Left lung (tissue), 10 donors: ENCODE results near the gene ZDHHC5. TPM values are rescaled to one million over a fixed set of nuclear protein-coding genes. Genes with fewer than 3 reads are reported as not detected.
A peak's percentile ranks its signal among the peaks of the same experiment; 100 is the strongest.

Experiments used
- ATAC-seq: fragments of 200-7000 bp; cut with Tn5 transposase; one replicate; pipeline ENCODE4 v1.9.1; 2020; ENCODE audit warnings: moderate library complexity
- DNase-seq, 4 donors: peaks; one replicate each; pipeline ENCODE4 v3.0.0-alpha.2; 2013 to 2020
- H3K27ac ChIP-seq, 2 donors: fragments of 200-600 bp; sonication (generic) in 1 of 2; one replicate each; pipeline versions ENCODE4 v1.5.0 to v1.8.0; 2020 to 2021
- H3K27me3 ChIP-seq, 2 donors: fragments of 200-600 bp; sonication (generic) in 1 of 2; one replicate each; pipeline versions ENCODE4 v1.5.0 to v1.8.0; 2020 to 2021
- H3K36me3 ChIP-seq, 2 donors: fragments of 200-600 bp; sonication (generic) in 1 of 2; one replicate each; pipeline versions ENCODE4 v1.5.0 to v1.8.0; 2020 to 2021
- H3K4me1 ChIP-seq, 2 donors: fragments of 200-600 bp; one replicate each; pipeline ENCODE4 v1.8.0; 2021
- H3K4me3 ChIP-seq, 2 donors: fragments of 200-600 bp; sonication (generic) in 1 of 2; one replicate each; pipeline versions ENCODE4 v1.5.0 to v1.8.0; 2020 to 2021; ENCODE audit warnings: mild to moderate bottlenecking in 1 of 2
- H3K9me3 ChIP-seq, 2 donors: fragments of 200-600 bp; sonication (generic) in 1 of 2; one replicate each; pipeline versions ENCODE4 v1.5.0 to v1.8.0; 2020 to 2021
- CTCF ChIP-seq, 2 donors: fragments of 200-600 bp; sonication (generic) in 1 of 2; IDR thresholded peaks; one replicate each; pipeline versions ENCODE4 v1.5.0 to v1.8.0; 2021; ENCODE audit warnings: antibody characterized with exemption in 2 of 2
- intact Hi-C, 2 donors: fragments of 100-400 bp; cut with DNase I; formaldehyde crosslinking; loops; one replicate each; pipeline versions ENCODE4 v1.11.2 to v1.14.2; 2022
- polyA plus RNA-seq, 6 donors: library from polyadenylated mRNA; unstranded; fragments of 120-200 nt; gene quantifications; one replicate each; pipeline ENCODE4 v1.2.1, GENCODE V29; 2013; ENCODE audit not compliant: insufficient read length in 6 of 6
- total RNA-seq, 2 donors: library from RNA; stranded (reverse); fragmentation: NEBNext Ultra II Directional; extraction: Animal tissue kit (Norgen Biotek cat#: 25700); gene quantifications; one replicate each; pipeline ENCODE4 v1.2.1, GENCODE V29; 2021
- donor health status: DM: no; HTN: yes; CAD: no.
- donor health status: DM: no; HTN: no; CAD: no.

Gene ZDHHC5
- total and polyA plus RNA-seq, 8 donors = 37.5 to 83.6 (median 43.9) TPM

DNA sequence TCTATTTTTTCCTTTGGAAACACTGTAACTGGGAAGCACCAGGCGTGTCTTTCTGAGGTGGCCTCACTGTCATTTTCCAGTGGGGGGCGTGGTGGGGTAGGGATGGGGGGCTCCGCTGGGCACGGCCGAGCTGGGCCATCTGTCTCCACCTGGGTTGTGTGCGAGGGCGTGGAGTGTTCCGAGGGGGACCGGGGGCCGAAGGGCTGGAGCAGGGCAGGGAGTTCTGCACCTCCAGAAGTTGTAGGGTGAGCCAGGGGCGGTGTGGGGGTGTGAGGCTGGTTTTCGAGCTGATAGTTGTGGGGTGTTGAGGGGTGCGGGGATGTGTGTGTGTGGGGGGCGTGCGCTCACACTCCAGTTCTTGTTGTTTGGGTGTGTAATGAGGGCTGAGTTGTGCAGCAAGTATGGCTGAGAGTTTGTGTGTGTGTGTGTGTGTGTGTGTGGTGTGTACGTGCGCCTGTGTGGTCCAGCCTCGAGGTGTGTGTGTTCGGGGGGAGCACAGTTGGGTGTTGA is 29.0 kb upstream of the ZDHHC5 start:
- Histone ChIP-seq H3K27me3 (peaks cover 0 to 36% of the 10 kb centered on the region in 2 donors), H3K27ac (peak overlapping the region; percentile 76 to 79), H3K9me3 (no peaks in the 10 kb centered on the region), H3K4me1 (peaks cover 17 to 35% of the 10 kb centered on the region in 2 donors), H3K36me3 (no peaks in the 10 kb centered on the region), H3K4me3 (peak overlapping the region; percentile 62 to 65)
- DNase-seq = no peak
- ATAC-seq = peak; percentile 8
- intact Hi-C loops = no loop called here
- no peak for TF ChIP-seq CTCF (IDR thresholded peaks at IDR 0.05)

- Histone ChIP-seq H3K4me1 (peaks cover 19 to 38% of the 10 kb centered on the region in 2 donors), H3K9me3 (no peaks in the 10 kb centered on the region), H3K27me3 (peaks cover 0 to 36% of the 10 kb centered on the region in 2 donors), H3K27ac (peak overlapping the region in 1 of 2 donors; percentile 45), H3K4me3 (peak overlapping the region; percentile 62 to 65), H3K36me3 (no peaks in the 10 kb centered on the region)
- no peak for TF ChIP-seq CTCF (IDR thresholded peaks at IDR 0.05)
- ATAC-seq (peak; percentile 1), DNase-seq (peak in 2 of 4 donors; percentile 68 to 92)
- intact Hi-C loops = loop anchor here in 1 of 2 donors (5.0 kb wide), 1 partner anchor 72 kb away; the partner anchor contains the start of gene UBE2L6
These were observed 28.4 kb upstream of the ZDHHC5 start for GRCh38 chr11:57639321-57640067.

DNA sequence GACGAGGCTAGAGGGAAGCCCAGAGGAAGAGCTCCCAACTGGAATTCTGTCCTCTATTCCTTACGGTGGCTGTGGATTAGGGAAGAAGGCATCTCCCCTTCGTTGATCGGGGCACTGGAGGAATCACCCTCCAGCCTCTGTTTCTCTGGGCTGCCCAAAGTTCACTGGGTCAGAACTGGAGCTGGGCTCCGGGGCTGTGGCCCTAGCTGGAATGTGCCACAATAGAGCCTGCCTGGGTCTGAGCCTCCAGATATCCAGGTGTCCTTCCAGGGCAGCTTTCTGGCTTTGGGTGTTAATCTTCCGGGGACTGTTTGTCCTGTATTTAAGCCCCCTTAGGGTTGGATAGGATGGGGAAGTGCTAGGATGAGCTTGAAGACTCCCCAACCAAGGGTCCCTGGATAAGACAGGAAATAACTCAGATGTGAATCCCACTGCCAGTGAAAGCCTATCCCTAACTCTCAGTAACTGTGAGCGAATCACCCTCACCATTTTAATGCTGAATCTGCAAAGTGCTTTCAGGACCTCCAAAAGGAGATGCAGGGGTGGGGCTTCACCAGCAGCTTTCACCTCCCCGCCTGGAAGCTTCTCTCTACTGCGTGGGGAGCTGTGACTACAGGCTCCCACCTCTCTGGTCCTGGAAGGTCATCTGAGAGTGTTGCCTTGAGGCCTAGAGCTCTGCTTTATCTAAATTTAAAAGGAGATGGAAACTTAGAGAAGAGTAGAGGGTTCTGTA is 27.7 kb upstream of the ZDHHC5 start:
- H3K36me3 ChIP-seq = no peaks in the 10 kb centered on the region
- peaks cover 0 to 41% of the 10 kb centered on the region in 2 donors for H3K27me3 ChIP-seq
- peak overlapping the region; percentile 62 to 65 for H3K4me3 ChIP-seq
- H3K4me1 ChIP-seq = peaks cover 26 to 45% of the 10 kb centered on the region in 2 donors
- peak overlapping the region in 1 of 2 donors; percentile 45 for H3K27ac ChIP-seq
- DNase-seq = no peak
- H3K9me3 ChIP-seq = no peaks in the 10 kb centered on the region
- ATAC-seq = no peak
- TF ChIP-seq CTCF (IDR thresholded peaks at IDR 0.05) = no peak
- intact Hi-C loops = loop anchor here in 1 of 2 donors (5.0 kb wide), 1 partner anchor 73 kb away; the partner anchor contains the start of gene UBE2L6

DNA sequence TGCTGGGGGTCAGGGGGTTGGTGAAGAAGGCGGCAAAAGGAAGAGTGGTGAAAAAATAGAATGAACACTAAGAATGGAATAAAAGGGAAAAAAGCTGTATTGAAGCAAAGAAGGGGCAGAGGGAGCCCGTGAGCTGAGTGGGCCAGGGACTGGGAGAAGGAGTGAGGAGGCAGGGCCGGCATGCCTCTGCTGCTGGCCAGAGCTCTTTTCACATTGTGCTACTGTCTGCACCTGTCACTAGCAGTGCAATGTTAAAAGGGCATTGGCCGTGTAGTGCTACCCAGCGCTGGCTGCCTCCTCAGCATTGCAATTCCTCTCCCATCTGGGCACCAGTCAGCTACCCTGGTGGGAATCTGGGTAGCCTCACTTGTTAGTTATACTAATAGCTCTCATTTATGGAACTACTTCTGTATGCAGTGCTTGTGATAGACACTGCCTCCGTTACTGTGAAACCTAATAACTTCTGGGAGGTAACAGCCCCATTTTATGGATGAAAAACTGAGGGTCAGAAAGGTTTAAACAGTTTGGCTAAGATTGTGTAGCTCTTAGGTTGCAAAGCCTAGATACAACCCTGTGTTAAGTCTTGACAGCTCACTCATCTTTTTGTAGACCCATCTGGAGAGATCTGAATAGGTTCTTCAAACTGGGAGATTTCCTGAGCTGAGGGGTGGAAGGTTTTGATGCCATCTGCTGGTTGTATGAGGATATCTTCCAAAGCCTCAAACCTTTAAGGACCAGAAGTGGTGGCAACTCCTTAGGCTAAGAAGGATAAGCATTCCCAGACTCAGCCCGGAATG is 26.7 kb upstream of the ZDHHC5 start:
- peak; percentile 30 for ATAC-seq
- no peak overlapping the region for H3K4me3 ChIP-seq
- H3K27me3 ChIP-seq = peaks cover 0 to 50% of the 10 kb centered on the region in 2 donors
- no peak overlapping the region for H3K27ac ChIP-seq
- peaks cover 35 to 55% of the 10 kb centered on the region in 2 donors for H3K4me1 ChIP-seq
- H3K36me3 ChIP-seq = no peaks in the 10 kb centered on the region
- no peak for DNase-seq
- peak; percentile 39 to 52 for TF ChIP-seq CTCF (IDR thresholded peaks at IDR 0.05)
- intact Hi-C loops = loop anchor here in 1 of 2 donors (5.0 kb wide), 1 partner anchor 74 kb away; the partner anchor contains the start of gene UBE2L6
- H3K9me3 ChIP-seq = no peaks in the 10 kb centered on the region
